NB4 (cell line): Measurements from ENCODE around the gene GGT6.

Experiments
- DNase-seq: peaks from one replicate; pipeline ENCODE4 v3.0.0; 2010; ENCODE audit warnings: low read depth
- H3K4me3 ChIP-seq: one replicate; pipeline ENCODE4 v1.5.1; 2011; ENCODE audit warnings: mild to moderate bottlenecking, low read depth, low read length, moderate library complexity
- CTCF ChIP-seq: IDR thresholded peaks from one replicate; pipeline ENCODE4 v1.5.1; 2012; ENCODE audit warnings: low read depth, low read length
- MAX ChIP-seq: IDR thresholded peaks from 2 replicates; pipeline ENCODE4 v1.6.1; 2011; ENCODE audit warnings: low read depth, low read length
- MYC ChIP-seq: IDR thresholded peaks from 2 replicates; pipeline ENCODE4 v1.6.1; 2011; ENCODE audit warnings: low read depth, low read length
- POLR2A ChIP-seq: IDR thresholded peaks from 2 replicates; pipeline ENCODE4 v1.6.1; 2011; ENCODE audit warnings: mild to moderate bottlenecking; ENCODE audit not compliant: insufficient read length; ENCODE audit errors: extremely low read depth

Gene GGT6

GRCh38 chr17:4588898-4589625 is 28.7 kb upstream of the GGT6 start:
- TF ChIP-seq POLR2A: no peak
- no peak for DNase-seq
- H3K4me3 ChIP-seq: no peak overlapping the region

GRCh38 chr17:4588391-4588790 is 28.0 kb upstream of the GGT6 start:
- no peak overlapping the region for H3K4me3 ChIP-seq

GRCh38 chr17:4587803-4588202 is 27.4 kb upstream of the GGT6 start:
- TF ChIP-seq MYC (no peak), CTCF (no peak), POLR2A (no peak), MAX (no peak)
- H3K4me3 ChIP-seq: no peak overlapping the region
- DNase-seq: no peak

More at GRCh38 chr17:4588391-4588790, 28.0 kb upstream of the GGT6 start:
- TF ChIP-seq MYC (no peak), CTCF (no peak), POLR2A (no peak), MAX (no peak)
- no peak for DNase-seq

GRCh38 chr17:4587195-4587594 is 26.8 kb upstream of the GGT6 start:
- H3K4me3 ChIP-seq: no peak overlapping the region
- TF ChIP-seq CTCF (no peak), MYC (no peak)
- no peak for DNase-seq

- no peak for TF ChIP-seq CTCF
- no peak for TF ChIP-seq POLR2A
- no peak for TF ChIP-seq MYC
- TF ChIP-seq MAX: no peak
- no peak for DNase-seq
- no peak overlapping the region for H3K4me3 ChIP-seq
Observed at GRCh38 chr17:4586043-4586442, 25.7 kb upstream of the GGT6 start.

- TF ChIP-seq MYC (no peak), MAX (no peak), POLR2A (no peak), CTCF (no peak)
- no peak for DNase-seq
Observed at GRCh38 chr17:4585638-4585994, 25.2 kb upstream of the GGT6 start.

More at GRCh38 chr17:4585638-4585994, 25.2 kb upstream of the GGT6 start:
- no peak overlapping the region for H3K4me3 ChIP-seq
